Hepatocyte (in vitro differentiated cells): ENCODE measurements around the gene SLC66A3. TPM values are rescaled to one million over a fixed set of nuclear protein-coding genes. Genes with fewer than 3 reads are reported as not detected.

Experiments used
- DNase-seq: peaks from one replicate; pipeline ENCODE4 v3.0.0-alpha.2; 2016; ENCODE audit warnings: low spot score
- H2AFZ ChIP-seq: fragments of 200-600 bp; sonication (generic); 2 replicates; pipeline ENCODE4 v1.6.0; 2016; ENCODE audit warnings: antibody characterized with exemption, mild to moderate bottlenecking
- H3K27ac ChIP-seq: fragments of 200-600 bp; sonication (generic); 2 replicates; pipeline ENCODE4 v1.5.1; 2016; ENCODE audit warnings: mild to moderate bottlenecking
- H3K27me3 ChIP-seq: fragments of 200-600 bp; sonication (generic); 2 replicates; pipeline ENCODE4 v1.6.1; 2016
- H3K36me3 ChIP-seq: fragments of 200-600 bp; sonication (generic); replicated peaks from 2 replicates; pipeline ENCODE4 v1.5.1; 2016; ENCODE audit warnings: low read depth; ENCODE audit not compliant: insufficient read depth
- H3K4me1 ChIP-seq: fragments of 200-600 bp; sonication (generic); 2 replicates; pipeline ENCODE4 v1.5.1; 2016; ENCODE audit warnings: mild to moderate bottlenecking, moderate library complexity; ENCODE audit not compliant: insufficient read depth
- H3K4me2 ChIP-seq: fragments of 200-600 bp; sonication (generic); 2 replicates; pipeline ENCODE4 v1.6.0; 2016
- H3K4me3 ChIP-seq: fragments of 200-600 bp; sonication (generic); 2 replicates; pipeline ENCODE4 v1.5.1; 2016; ENCODE audit warnings: mild to moderate bottlenecking
- H3K79me2 ChIP-seq: fragments of 200-600 bp; sonication (generic); 2 replicates; pipeline ENCODE4 v1.6.0; 2017; ENCODE audit warnings: mild to moderate bottlenecking
- H3K9me2 ChIP-seq: fragments of 200-600 bp; sonication (generic); replicated peaks from 2 replicates; pipeline ENCODE4 v1.6.0; 2017; ENCODE audit warnings: mild to moderate bottlenecking; ENCODE audit not compliant: insufficient read depth
- H3K9me3 ChIP-seq: fragments of 200-600 bp; sonication (generic); 2 replicates; pipeline ENCODE4 v1.5.1; 2016; ENCODE audit warnings: low read depth, mild to moderate bottlenecking
- H4K20me1 ChIP-seq: fragments of 200-600 bp; sonication (generic); 2 replicates; pipeline ENCODE4 v1.6.0; 2016; ENCODE audit warnings: mild to moderate bottlenecking; ENCODE audit not compliant: insufficient read depth, poor library complexity, severe bottlenecking
- CTCF ChIP-seq: fragments of 200-600 bp; sonication (generic); IDR thresholded peaks from 2 replicates; pipeline ENCODE4 v1.5.1; 2016; ENCODE audit warnings: antibody characterized with exemption, mild to moderate bottlenecking; ENCODE audit not compliant: poor library complexity
- EZH2 ChIP-seq: fragments of 200-600 bp; sonication (generic); IDR thresholded peaks from 2 replicates; pipeline ENCODE4 v1.6.1; 2016; ENCODE audit warnings: antibody characterized with exemption, mild to moderate bottlenecking, borderline replicate concordance
- EZH2phosphoT487 ChIP-seq: fragments of 200-600 bp; sonication (generic); IDR thresholded peaks from one replicate; pipeline ENCODE4 v1.6.1; 2018; ENCODE audit warnings: antibody characterized with exemption, mild to moderate bottlenecking, low read depth, moderate library complexity; ENCODE audit not compliant: unreplicated experiment, severe bottlenecking
- WGBS: methylation state at CpG from one replicate; pipeline ENCODE4 v1.1.6; 2016; ENCODE audit warnings: low lambda C conversion rate; ENCODE audit errors: missing lambda C conversion rate; 5-methylcytosine and 5-hydroxymethylcytosine counted together
- polyA plus RNA-seq: library from polyadenylated mRNA; unstranded; fragments of >200 nt; fragmentation: Nextera tagmentation; extraction: Ambion mirVana; gene quantifications from 2 replicates; pipeline ENCODE4 v1.2.1, GENCODE V29; 2016
- total RNA-seq: library from RNA; depleted of rRNA; stranded (reverse); fragments of >200 nt; gene quantifications from 2 replicates; pipeline ENCODE4 v1.2.3, GENCODE V29; 2014

The SLC66A3 gene
- total and polyA plus RNA-seq, 2 experiments from 2014 or later = 24.3 to 26.8 TPM

DNA sequence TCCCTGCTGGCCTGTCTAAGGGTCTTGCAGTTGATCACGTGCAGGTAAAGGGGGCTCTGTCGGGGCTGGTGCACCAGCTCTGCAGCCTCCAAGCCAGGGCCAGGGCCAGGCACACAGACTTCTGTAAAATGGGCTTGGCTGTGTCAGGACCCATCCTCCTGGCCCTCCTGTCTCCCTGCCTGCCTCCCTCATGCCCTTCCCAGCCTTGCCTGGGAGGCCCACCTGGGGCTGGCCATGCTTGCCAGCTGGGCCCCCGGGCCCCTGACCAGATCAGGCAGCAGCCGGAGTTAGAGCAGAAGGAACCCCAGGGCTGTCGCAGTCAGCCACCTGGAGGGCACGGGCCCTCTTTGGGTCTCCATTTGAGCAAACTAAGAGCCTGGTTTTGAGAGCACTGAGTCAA lies 2.0 kb downstream of the SLC66A3 start:
- DNase-seq = no peak
- H3K79me2 ChIP-seq = no peaks in the 10 kb centered on the region
- TF ChIP-seq EZH2 (no peak), EZH2phosphoT487 (no peak), CTCF (no peak)
- H3K9me2 ChIP-seq = no peaks in the 10 kb centered on the region
- WGBS = 97% methylated on average over 6 of the region's 6 CpGs
- no peaks in the 10 kb centered on the region for H3K27me3 ChIP-seq
- H3K9me3 ChIP-seq = no peaks in the 10 kb centered on the region
- no peak overlapping the region for H3K4me3 ChIP-seq
- H3K36me3 ChIP-seq = no peaks in the 10 kb centered on the region
- peaks cover 12% of the 10 kb centered on the region for H3K4me1 ChIP-seq
- H4K20me1 ChIP-seq = no peaks in the 10 kb centered on the region
- H3K27ac ChIP-seq = no peak overlapping the region
- no peak overlapping the region for H3K4me2 ChIP-seq
- H2AFZ ChIP-seq = no peak overlapping the region

DNA sequence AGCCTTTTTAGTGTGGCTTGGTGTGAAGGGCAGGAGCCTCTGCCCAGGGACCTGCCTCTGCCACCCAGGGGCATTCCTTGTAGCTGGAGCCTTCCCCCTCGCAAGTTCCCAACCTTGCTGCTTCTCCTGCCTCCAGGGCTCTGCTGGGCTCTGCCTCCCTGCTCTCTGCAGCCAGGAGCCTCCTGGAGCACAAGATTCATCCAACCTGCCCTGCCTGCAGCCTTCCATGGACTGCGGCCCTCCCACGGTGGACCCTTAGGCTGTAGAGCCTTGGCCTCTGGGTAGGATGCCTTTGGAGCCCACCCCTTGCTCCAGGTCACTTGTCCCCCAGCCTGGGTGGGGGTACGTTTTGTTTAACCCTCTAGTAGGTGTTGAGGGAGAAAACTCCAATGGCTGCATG lies 2.5 kb downstream of the SLC66A3 start:
- Histone ChIP-seq H2AFZ (no peak overlapping the region), H3K27me3 (no peaks in the 10 kb centered on the region), H3K4me3 (no peak overlapping the region), H3K36me3 (no peaks in the 10 kb centered on the region), H3K4me2 (no peak overlapping the region), H3K9me2 (no peaks in the 10 kb centered on the region), H3K79me2 (no peaks in the 10 kb centered on the region), H3K27ac (no peak overlapping the region), H3K9me3 (no peaks in the 10 kb centered on the region), H3K4me1 (peaks cover 12% of the 10 kb centered on the region), H4K20me1 (no peaks in the 10 kb centered on the region)
- DNase-seq = no peak
- TF ChIP-seq EZH2phosphoT487 = no peak
- no peak for TF ChIP-seq CTCF
- no peak for TF ChIP-seq EZH2
- 89% methylated on average over 4 of the region's 4 CpGs for WGBS

DNA sequence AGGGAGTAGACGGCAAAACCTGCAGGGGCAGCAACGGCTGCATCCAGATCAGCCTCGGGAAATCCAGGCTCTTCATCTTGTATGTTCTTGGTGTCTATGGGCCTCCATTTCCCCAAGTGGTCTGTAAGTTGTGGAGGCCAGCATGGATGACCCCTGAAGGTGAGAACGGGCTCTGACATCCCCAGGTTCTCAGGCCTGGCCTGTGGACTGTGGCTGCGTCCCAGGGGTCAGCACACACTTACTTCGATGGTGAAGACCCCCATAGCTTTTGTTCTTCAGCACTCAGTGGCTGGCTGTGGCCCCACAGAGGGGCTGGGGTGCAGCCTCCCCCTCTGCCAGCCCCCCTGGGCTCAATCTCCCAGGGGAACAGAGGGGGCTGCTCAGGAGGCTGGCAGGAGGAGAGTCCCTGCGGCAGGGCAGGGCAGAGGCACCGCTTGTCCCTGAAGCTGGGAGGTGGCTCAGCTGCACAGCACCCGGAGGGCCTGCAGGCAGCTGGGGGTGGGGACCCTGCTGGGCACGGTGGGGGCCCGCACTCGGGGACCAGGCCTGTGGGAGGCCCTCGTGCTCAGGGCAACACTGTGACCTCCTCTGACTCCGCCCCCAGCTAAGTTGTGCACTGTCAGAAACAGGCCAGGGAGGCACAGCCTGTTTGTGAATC lies 3.8 kb downstream of the SLC66A3 start:
- TF ChIP-seq CTCF = no peak
- TF ChIP-seq EZH2phosphoT487 = no peak
- TF ChIP-seq EZH2 = no peak
- 77% methylated on average over 14 of the region's 14 CpGs for WGBS

More for the DNA sequence above, 3.8 kb downstream of the SLC66A3 start:
- H3K36me3 ChIP-seq = no peaks in the 10 kb centered on the region
- H3K4me2 ChIP-seq = no peak overlapping the region
- H3K4me1 ChIP-seq = peaks cover 12% of the 10 kb centered on the region
- H3K9me2 ChIP-seq = no peaks in the 10 kb centered on the region
- H3K4me3 ChIP-seq = no peak overlapping the region
- H3K79me2 ChIP-seq = no peaks in the 10 kb centered on the region
- H3K9me3 ChIP-seq = no peaks in the 10 kb centered on the region
- H2AFZ ChIP-seq = no peak overlapping the region
- H3K27ac ChIP-seq = no peak overlapping the region
- no peaks in the 10 kb centered on the region for H3K27me3 ChIP-seq
- DNase-seq = no peak
- no peaks in the 10 kb centered on the region for H4K20me1 ChIP-seq
